GM21529 (cell line): ENCODE results near the gene SEZ6.

Experiments
- ATAC-seq: cut with Tn5 transposase; IDR thresholded peaks from one replicate; pipeline ENCODE4 v1.9.1; 2021; ENCODE audit not compliant: unreplicated experiment

The SEZ6 gene

DNA sequence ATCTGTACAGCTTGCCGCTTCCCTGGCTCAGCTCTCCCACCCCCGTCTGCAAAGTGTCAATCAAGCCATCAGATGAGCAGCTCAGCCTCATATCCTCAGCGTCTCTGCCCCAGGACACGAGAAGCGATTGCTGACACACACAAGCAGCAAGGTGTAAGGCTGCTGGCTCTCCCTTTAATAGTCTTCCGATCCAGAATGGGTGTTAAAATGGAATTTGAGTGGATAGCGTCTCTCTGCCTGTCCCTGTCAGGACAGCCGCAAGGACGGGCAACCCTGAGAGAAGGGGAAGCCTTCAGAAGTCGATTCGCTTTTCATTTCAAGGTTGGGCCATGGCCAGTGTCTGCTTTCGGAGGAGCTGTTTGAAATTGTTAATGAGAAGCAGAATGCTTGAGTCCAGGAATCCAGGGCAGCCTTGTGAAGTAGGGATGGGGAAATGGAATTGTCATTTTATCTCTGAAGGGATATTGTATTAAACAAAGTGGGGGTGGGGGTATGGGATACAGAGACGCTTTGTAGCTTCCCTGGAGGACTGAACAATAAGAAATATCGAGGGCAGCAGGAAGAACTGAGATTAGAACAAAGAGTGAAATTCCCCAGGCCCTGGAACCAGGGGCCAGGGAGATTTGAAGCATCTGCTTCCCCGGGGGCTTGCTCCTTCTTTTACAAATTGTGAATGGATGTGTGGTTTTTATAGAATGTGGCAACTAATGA lies 32.4 kb upstream of the SEZ6 start:
- no peak for ATAC-seq

DNA sequence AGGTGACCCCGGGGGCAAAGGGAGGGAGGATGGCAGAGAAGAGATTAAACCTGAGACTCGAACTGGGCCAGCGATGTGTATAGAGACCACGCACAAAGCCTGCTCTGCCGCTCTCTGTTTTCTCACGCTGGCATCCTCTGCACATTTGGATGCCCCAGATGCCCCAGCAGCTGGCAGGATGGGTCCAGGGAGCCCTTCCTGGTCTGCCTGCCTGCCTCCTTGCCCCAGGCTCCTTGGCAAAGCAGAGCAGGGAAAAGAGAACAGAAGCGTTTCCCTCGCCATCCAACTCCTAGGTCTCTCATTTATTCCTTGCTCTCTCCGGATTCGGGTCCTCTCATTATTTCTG lies 31.9 kb upstream of the SEZ6 start:
- no peak for ATAC-seq

DNA sequence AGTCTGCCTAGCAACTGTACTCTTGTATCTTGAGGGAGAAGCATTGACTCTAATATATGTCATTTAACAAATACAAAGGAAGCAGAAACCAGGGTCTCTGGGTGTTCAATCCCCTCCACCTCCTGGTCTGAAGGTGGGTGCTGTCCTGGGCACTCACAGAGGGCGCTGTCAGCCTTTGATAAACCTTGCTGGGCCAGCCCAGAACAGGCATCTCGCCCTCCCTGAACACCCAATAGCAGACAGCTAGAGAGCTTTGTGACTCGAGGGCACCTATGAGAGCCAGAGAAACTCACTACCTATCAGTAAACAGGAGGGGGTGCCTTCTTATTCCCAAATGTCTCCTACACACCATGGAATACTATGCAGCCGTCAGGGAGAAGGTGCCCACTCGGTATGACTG lies 30.8 kb upstream of the SEZ6 start:
- no peak for ATAC-seq

DNA sequence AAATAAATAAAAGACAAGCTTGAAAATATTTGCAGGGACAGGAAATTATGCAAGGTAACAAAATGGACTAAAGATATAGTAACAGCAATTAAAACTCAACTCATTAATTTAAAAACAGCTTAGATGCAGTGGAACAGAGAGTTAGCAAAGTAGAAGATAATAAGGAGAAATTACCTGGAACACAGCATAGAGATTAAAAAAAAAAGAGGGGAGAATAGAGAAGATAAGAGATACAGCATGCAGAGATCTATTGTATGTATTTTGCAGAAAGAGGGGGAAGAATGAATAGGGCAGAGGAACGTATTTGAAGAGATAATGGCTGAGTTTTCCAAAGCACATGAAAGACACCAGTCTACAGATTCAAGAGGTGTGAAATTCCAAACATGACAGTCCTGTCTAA lies 28.7 kb upstream of the SEZ6 start:
- no peak for ATAC-seq

DNA sequence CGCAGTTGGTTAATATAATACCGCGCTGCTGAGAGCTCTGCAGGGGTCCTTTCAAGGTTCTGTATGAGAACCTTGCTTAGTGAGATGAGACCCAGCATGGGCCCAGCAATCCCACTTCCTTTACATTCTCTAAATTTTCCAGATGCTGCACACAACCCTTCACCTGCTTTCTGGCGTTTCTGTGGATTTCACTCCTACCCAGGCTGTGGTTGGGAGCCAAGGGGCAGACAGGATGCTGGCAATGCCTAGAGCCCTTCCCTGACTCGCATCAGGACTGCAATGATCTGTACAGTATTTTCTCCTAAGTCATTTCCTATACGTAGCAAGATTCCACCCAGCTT lies 27.0 kb upstream of the SEZ6 start:
- no peak for ATAC-seq

DNA sequence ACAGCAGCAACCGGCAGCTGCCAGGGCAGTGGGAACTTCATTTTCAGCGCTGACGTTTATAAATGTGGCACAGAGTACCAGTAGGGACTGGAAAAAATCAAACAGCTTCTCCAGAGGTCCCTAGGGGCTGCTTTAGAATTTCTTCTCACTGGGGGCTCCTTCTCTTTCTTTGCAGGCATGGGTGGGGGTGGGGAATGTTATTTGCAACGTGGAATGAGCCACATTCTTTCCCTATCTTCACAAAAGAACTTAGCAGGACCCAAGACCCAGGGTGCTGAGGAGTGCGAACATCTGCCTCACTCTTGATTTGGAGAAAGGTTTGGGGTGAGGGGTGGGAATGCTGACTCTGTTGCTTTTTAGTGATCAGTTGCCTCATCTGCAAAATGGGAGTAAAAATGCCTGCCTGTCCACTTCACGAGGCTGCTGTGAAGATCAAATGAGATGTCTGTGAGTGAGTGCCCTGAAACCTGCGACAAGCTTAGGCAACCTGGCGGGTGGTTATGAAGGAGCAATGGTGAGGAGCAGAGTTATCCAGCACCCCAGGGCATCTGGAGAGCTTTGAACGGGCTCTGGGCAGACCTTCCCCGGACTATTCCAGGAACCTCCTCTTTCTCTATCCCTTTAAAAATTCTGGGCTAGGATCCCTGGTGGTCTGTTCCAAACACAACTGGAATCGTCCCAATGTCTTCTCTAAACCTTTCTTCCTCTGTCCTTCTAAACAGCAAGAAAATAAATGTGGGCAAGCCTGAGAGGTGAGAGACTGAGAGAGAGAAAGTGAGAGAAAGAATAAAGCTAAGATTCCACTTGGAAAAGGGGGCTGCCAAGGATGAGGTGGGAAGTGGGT lies 26.4 kb upstream of the SEZ6 start:
- no peak for ATAC-seq

DNA sequence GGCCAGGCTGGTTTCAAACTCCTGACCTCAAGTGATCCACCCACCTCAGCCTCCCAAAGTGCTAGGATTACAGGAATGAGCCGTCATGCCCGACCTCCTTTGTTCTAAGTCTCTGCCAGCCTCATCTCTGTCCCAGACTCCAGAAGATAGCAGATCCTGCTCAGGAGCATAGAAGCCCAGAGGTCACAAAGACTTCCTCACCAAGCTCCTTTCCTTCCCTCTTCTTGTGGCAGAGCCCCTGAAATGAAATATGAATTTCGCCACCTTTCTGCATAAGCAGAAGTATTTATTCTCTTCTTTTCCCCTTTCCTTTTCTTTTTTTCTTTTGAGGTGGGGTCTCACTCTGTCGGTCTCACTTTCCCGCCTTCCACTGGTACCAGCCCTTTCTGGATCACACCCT lies 25.7 kb upstream of the SEZ6 start:
- no peak for ATAC-seq

DNA sequence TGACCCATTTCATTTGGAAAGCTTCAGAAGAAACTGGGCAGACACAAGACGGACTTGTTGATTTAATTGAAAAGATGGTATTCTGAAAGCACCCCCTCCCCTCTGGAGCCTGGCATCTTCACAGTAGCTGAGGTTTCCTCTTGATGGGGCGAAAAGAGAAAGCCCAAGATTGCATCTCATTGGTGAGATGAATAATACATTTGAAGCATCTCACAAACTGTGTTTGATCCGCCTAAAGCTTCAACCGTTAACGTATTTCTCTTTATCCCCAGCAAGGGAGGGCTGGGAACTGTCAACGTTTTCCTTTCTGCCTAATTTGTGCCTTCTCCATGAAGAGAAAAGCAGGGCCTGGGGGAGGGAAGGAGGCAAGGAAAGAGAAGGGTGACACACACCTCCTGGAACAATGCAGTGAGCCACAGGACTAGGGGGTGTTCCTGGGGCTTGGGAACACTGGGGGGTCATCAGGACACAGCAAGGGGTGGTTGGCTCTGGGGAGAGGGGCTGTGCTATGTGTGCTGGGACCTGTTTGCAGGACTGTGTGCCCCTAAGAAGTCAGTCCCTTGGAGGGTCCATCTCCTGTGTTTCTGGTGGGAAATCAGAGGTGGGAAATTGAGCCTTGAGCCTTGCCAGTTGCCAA lies 18.6 kb upstream of the SEZ6 start:
- ATAC-seq, result no peak

DNA sequence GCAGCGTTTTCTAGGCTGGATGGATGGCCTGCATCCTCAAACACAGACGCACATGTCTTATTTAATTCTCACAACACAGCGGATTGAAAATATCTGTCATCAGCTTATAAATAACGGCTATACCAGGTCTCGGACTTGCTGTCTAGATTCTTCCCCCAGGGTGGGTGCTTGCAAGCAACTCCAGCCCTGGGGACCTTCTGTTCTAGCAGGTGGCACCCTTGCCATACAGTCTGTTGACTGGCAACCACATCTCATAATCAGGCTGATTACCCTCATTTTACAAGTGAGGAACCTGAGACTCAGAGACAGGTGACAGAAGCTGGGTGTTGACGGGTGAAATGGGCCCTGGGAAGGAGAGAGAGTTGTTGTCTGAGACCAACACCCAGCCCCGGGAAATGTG lies 16.2 kb upstream of the SEZ6 start:
- no peak for ATAC-seq

DNA sequence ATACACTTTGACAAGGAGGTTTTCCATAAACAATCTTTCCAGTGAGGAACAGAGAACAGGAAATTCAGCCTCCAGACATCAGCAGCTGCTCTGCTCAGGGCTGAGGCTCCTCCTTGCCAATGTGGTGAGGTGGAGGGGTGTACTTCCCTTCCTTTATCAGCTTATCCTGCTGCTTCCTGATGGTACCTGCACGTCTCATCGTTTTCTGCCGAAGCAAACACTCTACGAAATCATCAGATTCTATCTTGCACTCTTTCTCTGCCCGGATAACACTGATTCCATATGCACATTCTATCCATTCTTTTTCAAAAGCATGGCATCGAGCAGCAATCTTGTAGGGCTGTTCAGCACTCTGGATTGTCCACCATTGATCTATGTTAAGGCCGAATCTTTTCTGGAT lies 15.4 kb upstream of the SEZ6 start:
- ATAC-seq, result no peak

DNA sequence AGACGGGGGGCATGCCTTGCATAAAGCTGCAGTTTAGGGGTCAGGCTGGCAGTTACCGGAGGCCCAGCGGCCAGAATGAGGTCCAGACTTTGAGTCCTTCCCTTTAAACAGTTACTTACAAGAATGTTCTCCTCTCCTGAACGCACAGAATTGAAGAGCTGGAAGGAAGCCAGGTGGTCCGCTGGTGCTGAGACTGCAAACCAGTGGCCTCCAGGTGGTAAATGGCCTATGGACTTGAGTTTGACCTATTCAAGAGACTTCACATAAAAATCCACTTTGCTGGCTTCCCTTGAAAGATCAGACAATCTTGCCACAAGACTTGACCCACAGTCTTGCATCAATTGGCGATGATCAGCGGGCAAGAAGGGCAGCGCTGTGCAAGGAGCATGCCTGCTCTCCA lies 14.7 kb upstream of the SEZ6 start:
- ATAC-seq, result no peak

DNA sequence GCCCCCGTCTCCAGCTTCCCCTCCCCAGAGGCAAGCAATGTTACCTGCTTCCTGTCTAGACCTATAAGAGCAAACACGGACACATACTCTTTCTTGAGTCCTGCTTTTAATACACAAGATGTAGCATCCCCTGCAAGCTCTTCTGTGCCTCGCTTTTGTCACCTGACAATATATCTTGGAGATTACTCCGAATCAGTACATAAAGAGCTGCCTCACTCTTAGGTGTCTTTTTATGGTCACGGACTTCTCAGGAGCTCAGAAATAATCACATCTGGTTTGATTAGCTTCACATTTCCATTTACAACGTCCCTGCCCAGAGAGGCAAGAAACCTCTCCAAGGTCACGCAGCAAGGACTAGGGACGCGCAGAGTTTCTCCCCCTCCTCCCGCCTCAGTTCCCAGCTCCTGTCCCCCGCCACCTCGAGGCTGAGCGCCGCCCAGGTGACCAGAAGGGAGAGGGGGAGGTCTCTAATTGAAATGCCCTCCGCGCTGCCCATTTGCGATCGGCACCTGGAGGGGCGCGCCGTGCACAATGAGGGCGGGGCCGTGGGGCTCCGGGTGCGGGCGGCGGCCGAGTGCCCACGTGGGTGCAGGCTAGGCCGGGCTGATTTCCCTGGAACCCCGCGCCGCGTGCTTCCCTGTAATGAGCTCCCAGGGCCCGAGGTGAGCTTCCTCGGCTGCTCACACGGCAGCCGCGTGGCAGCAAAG lies 13.8 kb upstream of the SEZ6 start:
- no peak for ATAC-seq

DNA sequence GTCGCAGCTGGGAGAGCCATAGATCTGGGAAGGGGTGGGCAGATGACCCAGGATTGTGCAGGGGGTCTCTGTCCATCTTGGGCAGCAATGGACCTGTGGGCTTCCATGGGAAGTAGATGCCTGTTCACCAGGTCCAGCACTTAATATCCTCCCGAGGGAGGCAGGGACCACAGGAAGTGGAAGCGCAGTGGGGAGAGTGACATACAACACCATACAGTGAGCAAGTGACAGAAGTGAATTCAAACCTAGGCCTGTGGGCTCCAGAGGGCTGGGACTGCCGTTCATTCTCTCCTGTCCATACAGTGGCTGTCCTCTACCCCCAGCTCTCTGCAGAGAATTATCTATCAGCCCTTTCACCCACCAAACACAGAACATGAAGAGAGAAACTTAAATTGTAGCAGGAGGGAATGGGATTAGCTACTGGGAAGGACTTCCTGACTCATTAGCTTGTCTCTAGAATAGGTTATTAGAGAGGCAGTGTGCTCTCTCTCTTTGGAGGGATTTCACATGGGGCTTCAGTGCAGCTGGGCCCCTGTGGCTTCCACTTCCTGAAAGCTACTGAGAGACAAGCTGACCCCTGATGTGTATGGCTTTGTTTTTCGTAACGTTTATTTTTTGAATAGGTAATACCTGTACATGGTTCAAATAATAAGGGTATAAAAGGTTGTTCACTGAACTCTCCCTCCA lies 13.1 kb upstream of the SEZ6 start:
- ATAC-seq, result no peak

DNA sequence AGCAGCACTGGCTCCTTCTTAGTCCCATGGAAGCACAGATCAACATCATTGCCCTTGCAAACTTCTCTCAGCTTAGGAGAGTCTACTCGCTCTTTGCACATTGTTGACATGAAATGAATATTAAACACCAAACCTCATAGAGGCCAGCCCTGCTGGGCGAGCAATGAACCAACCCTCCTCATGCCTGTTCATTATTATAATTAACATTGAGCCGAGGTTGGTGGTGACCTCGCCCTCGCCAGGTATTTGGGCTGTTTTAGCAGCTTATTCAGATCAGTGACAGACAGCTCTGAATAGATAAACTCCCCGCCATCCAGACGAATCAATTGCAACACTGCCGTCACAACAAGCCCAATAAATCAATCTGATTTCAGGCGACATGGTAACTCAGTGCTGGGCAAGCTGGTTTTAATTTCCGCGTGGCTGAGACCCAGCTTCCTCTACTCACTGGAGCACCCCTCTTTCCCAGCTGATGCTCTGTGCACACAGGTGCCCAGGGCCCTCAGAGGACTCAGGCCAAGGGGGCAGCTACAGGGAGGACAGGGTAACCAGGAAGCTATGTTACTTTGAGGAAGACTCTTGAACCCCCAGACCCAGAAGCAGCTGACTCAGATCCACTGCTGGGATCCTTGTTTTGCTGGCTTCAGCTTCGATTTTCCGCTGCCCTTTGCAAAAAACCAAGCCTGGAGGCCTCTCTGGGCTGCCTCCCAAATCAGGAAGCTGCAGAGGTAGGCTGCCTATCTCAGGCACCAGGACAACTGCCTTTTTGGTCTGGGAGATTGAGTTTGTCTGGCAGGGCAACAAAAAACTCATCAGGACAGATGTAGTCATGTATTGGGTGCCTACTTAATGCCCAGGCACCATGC lies 10.7 kb upstream of the SEZ6 start:
- no peak for ATAC-seq

DNA sequence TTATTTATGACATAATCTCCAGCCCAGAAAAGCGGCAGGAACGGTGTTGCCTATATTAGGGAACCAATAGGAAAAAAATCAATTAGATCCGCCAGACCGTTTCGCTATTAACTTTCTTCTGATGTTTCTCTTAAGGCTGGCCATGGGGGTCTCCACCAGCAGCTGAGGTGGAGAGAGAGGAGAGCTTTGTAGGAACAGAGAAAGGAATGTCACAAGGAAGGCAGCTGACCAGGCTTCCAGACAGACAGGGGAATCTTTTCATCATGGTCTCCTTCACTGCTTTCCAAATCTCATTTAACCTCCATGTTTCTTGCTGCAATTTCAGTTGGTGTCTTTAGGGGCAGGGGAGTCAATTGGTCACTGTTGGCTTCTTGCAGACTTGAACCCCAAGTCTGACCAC lies 8.9 kb upstream of the SEZ6 start:
- no peak for ATAC-seq

DNA sequence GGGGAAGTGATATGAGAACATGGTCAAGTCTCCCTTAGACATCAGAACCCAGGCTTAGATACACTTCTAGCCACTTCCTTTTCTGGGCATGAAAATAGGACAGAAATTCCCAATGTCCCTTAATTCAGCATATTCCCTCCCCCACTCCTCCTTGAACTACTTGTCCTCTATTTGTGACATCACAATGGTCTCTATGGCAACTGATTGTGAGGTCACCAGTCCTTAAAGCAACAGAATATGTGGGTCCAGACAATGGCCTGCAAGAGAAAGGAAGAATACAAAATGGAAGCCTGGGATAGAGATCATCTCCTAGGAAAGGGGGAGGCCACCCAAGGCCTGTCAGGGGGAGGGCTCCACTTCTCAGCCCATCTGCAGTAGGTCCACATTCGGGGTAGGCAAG lies 6.7 kb upstream of the SEZ6 start:
- no peak for ATAC-seq

DNA sequence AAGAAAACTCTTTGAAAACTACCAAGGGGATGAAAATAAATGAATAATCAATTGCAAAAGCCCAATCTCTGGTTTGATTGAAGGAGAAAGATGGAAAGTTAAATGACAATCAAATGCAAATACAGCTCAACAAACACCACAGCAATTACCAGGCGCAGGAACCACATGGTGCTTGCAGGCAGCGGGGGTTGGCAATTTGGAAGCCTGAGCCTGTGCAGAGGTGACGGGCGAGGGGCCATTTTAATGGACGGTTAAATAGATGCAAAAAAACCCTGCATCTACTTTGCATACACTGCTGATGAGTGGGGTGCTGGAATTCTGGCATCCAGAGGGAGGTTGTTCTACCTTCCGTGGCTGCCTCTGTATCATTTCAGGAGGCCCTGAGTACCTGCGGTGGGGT lies 4.8 kb upstream of the SEZ6 start:
- ATAC-seq, result no peak

DNA sequence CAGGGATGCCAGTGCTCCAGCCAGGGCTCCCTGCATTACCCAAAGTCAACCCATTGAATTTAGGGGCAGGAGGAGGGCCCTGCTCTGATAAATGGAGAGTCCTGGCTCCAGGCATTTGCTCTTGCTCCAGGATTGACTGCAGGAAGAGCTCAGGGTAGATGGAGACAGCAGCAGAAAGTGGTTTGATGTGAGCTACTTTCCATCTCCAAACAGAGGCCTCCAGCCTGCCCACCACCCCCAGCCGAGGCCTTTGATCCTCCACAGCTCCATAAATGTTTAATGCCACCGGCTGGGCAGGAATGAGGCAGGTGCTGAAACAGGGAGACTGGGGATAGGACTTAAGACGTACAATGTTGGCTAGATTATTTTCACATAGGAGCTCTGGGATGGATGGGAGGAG lies 4.3 kb upstream of the SEZ6 start:
- ATAC-seq, result no peak

DNA sequence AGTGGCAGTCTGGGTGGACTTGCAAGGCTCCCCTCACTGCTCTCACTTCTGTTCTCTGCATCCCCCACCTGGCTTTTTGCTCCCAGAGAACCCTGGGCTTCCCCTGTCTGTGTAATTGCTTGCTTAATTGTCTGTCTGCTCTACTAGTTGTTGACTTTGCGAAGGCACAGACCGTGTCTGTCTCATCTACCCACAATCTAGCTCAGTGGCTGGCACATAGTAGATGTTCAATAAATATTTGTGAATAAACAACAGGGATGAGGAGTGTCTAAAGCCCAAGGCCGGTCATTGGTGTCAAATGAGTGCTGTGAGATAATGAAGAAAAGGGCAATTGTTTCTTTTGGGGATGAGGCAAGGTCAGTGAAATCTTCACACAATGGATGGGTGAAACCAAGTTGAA lies 2.8 kb upstream of the SEZ6 start:
- no peak for ATAC-seq

DNA sequence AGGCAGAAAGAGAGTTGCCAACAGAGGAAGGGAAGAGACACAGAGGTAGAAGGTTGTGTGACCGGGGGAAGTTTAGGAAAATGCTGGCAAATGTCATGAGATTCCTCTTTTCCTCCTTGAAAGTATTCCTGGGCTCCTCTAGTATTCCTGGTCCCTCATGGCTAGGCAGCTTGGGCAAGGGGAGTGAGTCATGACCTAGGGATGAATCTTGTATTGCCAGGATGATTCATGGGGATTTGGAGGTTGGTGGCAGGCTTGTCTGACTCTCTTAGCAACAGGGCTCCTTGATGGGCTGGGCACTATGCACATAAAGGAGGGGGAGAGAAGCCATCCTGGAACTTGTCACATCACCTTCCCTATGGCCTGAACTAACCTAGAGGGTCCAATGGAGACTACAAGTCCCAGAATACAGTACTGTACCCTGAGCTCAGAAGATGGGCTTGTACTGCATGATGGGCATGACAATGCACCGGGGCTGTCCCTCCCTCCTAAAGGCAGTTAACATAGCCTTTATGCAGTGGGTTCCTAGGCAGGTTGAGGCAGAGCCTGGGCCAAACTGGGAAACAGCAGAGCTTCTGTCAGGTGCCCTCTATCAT lies 2.1 kb upstream of the SEZ6 start:
- ATAC-seq, result no peak
